HepG2 (cell line): ENCODE data around the gene WDR18. TPM values are rescaled to one million over a fixed set of nuclear protein-coding genes. Genes with fewer than 3 reads are reported as not detected.
A peak's percentile ranks its signal among the peaks of the same experiment; 100 is the strongest.

ENCODE experiments used
- CHD4 ChIP-seq: fragments of 200-600 bp; sonication (generic); IDR thresholded peaks from 2 replicates; pipeline ENCODE4 v1.7.0; 2017; ENCODE audit warnings: mild to moderate bottlenecking, low read length, borderline replicate concordance
- MNT ChIP-seq: fragments of 450-650 bp; IDR thresholded peaks from 2 replicates; pipeline ENCODE4 v1.6.1; 2016
- PRMT3 ChIP-seq: sonication (generic); formaldehyde crosslinking; IDR thresholded peaks from 2 replicates; pipeline ENCODE4 v1.8.1; 2022; ENCODE audit warnings: low read depth, mild to moderate bottlenecking, moderate library complexity, missing genetic modification reagents, borderline replicate concordance
- RBFOX2 ChIP-seq: fragments of 200-400 bp; formaldehyde crosslinking; IDR thresholded peaks from 2 replicates; pipeline ENCODE4 v1.6.1; 2017; ENCODE audit warnings: low read depth, mild to moderate bottlenecking, low read length
- RNF219 ChIP-seq: sonication (generic); formaldehyde crosslinking; IDR thresholded peaks from 2 replicates; pipeline ENCODE4 v1.5.0; 2020; ENCODE audit warnings: mild to moderate bottlenecking, missing genetic modification reagents
- TFAP4 ChIP-seq: sonication (generic); IDR thresholded peaks from 2 replicates; pipeline ENCODE4 v1.6.1; 2016; ENCODE audit warnings: low read depth, borderline replicate concordance
- TFE3 ChIP-seq: IDR thresholded peaks from 2 replicates; pipeline ENCODE4 v1.6.1; 2016
- ZNF337 ChIP-seq: sonication (generic); formaldehyde crosslinking; IDR thresholded peaks from 2 replicates; pipeline ENCODE4 v1.5.1; 2020; ENCODE audit warnings: missing genetic modification reagents, low read depth, mild to moderate bottlenecking, borderline replicate concordance
- ZNF713 ChIP-seq: sonication (generic); formaldehyde crosslinking; IDR thresholded peaks from 2 replicates; pipeline ENCODE4 v1.4.0; 2020; ENCODE audit warnings: mild to moderate bottlenecking, missing genetic modification reagents
- polyA plus RNA-seq, 8 experiments: library from polyadenylated mRNA; depleted of rRNA in 3 of 8; stranded (reverse) in 7 of 8; unstranded in 1 of 8; fragments of >200 nt; fragmentation: Illumina TruSeq in 4 of 8; extraction: Trizol in 4 of 8; gene quantifications; 2 replicates each; pipeline versions ENCODE4 v1.2.1 to v1.2.3, GENCODE V29; 2011 to 2016; ENCODE audit warnings: low read depth in 4 of 8, missing spikeins in 1 of 8, mixed read lengths in 1 of 8; ENCODE audit not compliant: insufficient read depth in 1 of 8
- total RNA-seq, 5 experiments: library from RNA; depleted of rRNA; stranded (reverse); fragments of >200 nt; fragmentation: Illumina TruSeq; extraction: Trizol; gene quantifications; 2 replicates each; pipeline ENCODE4 v1.2.3, GENCODE V29; 2016; ENCODE audit warnings: low read depth in 1 of 5

Gene WDR18
- total and polyA plus RNA-seq, 2 of the 13 experiments (the other 11 are each of a cell fraction or from before 2014, with no cell fraction given) = 36.4 to 47.6 TPM

- peak; percentile 58 for TF ChIP-seq RBFOX2
- no peak for TF ChIP-seq ZNF337 (CRISPR knock-in tag)
- no peak for TF ChIP-seq RNF219 (CRISPR knock-in tag)
- TF ChIP-seq TFE3 (CRISPR knock-in tag) = no peak
- no peak for TF ChIP-seq TFAP4
- no peak for TF ChIP-seq PRMT3
- TF ChIP-seq CHD4 = no peak
- no peak for TF ChIP-seq ZNF713
- no peak for TF ChIP-seq MNT
These were observed 20.0 kb upstream of the WDR18 start (continued) for GRCh38 chr19:964116-964520.
